SW 1271 (cell line): ENCODE measurements around the gene ITLN1.
"Not testable (repeated sequence)": the region's sequence is repeated elsewhere in the genome, so short reads cannot be mapped to it uniquely, and the experiment has no call there.

ENCODE experiments used
- DNase-seq, 2 experiments: peaks; one replicate each; lab custom pipeline; 2025; lab: John Stamatoyannopoulos, UW

Gene ITLN1

DNA sequence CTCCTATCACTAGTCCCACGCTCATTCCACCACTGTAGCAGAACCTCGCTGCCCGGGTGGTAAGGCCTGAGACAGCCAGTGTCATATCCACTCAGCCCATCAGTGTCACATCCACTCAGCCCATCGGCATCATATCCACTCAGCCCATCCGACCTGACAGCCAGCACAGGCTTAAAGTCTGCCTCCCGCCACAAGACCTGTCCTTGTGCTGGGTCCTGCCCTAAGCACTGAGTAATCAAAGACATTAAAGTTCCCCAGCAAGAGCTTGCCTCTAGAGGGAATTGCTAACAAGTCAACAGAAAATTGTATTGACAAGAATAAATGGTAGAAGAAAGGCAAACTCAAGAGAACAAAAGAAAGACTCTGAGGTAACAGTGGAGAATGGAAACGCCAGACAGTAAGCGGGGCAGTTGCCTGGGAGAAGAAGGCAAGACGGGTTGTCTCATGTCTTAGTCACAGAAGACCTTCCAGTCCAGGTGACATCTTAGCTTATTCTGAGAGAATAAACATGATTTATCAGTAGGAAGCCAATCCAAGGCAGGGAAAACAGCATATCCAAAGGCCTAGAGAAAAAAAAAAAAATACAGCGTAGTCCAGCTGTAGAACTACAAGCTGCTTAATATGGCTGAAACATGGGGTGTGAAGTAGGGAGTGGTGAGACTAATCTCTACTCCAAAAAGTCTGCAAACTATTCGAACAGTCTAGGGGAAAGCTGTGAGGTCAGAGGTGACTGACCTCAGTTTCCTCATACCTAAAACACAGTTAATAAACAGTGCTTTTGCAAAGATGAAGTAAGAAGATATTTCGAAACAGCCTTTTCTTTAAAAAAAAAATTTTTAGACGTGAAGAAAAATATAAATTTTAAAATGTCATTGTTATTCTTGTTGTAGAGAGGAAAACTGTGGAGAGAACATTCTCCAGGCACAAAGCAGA, 1.1 kb downstream of the ITLN1 start:
- no peak for DNase-seq

DNA sequence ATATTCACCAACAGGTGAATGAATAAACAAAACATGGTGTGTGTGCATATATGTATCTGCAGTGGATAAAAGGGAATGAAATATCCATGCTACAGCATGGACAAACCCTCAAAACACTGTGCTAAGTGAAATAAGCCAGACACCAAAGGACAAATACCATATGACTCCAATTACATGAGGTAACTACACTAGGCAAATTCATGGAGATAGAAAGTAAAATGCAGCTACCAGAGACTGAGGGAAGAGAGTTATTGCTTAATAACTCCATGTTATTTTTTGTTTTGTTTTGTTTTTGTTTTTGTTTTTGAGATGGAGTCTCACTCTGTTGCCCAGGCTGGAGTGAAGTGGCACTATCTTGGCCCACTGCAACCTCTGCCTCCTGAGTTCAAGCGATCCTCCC, 2.4 kb downstream of the ITLN1 start:
- DNase-seq: no peak

DNA sequence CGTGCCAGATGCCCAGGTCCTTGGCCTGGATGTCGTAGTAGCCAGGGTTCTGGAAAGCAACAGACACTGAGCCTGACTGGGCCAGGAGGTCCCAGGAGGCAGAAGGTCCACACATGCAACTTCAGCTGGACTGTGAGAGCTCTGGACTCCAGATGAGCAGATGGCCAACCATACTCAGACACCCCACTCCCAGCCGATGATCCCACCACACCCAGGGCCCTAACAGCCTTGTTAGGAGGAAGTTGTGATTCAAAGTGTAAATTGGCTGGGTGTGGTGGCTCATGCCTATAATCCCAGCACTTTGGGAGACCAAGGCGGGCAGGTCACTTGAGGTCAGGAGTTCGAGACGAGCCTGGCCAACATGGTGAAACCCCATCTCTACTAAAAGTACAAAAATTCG, 3.7 kb downstream of the ITLN1 start:
- DNase-seq: not testable (repeated sequence)

DNA sequence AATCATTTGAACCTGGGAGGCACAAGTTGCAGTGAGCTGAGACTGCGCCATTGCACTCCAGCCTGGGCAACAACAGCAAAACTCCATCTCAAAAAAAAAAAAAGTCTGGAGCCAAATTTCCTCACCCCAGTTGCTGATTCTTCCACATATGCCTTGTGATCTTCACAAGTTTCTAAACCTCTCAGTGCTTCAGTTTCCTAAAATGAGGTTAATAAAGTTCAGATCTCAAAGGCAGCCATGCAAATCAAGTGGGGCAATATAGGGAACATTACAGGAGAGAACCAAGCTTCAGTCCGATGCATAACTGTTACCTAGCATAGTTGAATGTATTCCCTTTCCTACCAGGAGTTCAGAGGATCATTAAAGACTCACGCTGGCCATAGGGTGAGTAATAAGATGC, 4.8 kb downstream of the ITLN1 start:
- no peak for DNase-seq

DNA sequence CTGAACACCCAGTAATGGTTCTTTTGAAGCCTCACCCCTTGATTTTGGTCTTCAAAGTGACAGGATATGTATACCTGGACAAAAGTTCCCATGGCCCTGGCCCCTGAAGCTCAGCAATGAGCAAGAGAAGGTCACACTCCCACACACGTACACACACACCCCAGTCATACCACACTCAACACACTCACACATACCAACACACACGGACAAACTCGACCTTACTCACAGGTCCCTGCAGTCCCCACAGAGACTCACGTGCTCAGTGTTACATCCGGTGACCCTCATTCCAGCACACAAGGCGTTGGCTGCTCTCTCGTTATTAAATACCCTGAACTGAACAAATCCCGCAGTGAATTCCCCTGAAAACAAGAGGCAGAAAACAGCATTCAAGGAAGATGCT, 5.9 kb downstream of the ITLN1 start:
- DNase-seq: no peak

DNA sequence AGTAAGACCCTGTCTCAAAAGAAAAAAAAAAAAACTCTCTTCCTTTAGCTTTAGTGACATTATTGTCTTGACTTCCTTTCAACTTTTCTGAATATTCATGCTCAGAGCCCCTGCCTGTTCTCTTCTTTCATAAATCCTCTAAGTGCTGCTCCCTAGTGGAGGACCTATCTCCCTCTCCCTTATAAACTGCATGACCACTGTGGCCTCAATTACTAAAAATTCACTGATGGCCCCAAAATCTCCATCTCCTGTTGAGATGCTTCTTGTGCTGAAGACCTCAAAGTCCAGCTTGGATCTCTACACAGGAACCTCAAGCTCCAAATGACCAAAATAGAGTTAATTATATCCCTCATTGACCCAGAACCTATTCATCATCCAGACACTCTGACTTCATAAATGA, 7.8 kb downstream of the ITLN1 start:
- no peak for DNase-seq

DNA sequence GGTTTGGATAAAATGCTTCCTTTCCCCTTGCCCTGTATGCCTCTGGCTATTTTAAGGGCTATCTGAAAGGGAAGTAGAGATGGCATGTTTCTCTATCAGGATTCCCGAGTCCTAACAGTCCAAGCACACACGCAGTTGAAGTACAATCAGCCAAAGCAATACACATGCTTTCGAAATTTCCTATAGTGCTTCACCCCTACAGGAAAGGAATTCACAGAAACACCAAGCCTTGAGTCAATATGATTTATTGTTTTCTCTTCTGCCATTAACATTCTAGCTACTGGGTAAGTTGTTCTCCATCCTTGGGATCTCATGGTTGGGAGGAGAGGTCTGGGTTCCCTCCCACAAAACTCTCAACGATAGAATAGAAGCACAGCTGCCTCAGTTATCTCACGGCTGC, 8.7 kb downstream of the ITLN1 start:
- no peak for DNase-seq

DNA sequence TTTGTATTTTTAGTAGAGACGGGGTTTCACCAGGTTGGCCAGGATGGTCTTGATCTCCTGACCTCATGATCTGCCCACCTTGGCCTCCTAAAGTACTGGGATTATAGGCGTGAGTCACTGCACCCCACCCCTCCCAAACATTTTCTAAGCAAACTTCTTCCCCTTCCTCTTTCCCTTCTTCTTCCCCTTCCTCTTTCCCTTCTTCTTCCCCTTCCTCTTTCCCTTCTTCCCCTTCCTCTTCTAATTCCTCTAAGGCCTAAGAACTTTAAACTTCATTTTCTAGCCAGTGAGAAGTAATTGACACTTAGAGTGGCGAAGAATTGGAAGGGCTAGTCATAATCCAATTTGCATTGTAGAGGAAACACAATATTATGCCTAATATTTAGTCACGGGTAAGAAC, 9.4 kb downstream of the ITLN1 start:
- not testable (repeated sequence) for DNase-seq

DNA sequence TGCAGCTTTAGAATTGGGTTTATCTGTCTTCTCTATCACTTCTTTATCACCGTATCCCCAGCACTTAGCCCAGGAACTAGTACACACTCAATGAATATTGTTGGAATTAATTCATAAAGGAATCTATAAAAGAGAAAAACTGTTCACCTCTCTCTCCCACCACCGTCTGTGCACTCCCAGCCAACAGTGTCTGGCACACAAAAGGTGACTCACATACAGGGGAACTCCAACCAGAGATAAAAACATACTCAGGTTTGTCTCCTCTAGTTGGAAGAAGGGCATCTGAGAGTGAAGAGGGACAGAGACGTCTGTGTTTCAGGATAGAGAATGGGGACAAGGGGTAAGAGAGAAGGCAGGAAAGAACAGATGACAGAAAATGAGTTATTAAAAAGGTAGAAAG, 10.0 kb downstream of the ITLN1 start:
- no peak for DNase-seq

DNA sequence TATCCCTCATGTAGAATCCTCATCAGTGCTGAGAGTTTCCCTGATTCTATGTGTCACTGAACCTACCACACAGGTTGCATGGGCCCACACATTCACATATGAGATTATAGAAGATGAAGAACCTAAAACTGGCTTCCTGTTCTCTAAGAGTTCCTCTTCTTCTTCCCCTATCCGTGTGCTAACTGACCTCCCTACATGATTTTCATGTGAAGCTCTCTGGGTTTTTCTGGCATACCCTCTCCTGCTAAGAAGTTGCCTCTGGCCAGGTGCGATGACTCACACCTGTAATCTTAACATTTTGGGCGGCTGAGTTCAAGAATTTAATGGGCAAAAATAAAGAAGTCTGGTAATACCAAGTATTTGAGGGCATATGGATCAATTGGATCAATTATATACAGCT, 16.8 kb downstream of the ITLN1 start:
- no peak for DNase-seq

DNA sequence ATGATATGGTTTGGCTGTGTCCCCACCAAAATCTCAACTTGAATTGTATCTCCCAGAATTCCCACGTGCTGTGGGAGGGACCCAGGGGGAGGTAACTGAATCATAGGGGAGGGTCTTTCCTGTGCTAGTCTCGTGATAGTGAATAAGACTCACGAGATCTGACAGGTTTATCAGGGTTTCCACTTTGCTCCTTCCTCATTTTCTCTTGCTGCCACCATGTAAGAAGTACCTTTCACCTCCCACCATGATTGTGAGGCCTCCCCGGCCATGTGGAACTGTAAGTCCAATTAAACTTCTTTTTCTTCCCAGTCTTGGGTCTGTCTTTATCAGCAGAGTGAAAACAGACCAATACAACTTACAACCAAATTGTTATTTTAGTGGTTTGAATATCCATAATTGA, 17.3 kb downstream of the ITLN1 start:
- DNase-seq: not testable (repeated sequence)

DNA sequence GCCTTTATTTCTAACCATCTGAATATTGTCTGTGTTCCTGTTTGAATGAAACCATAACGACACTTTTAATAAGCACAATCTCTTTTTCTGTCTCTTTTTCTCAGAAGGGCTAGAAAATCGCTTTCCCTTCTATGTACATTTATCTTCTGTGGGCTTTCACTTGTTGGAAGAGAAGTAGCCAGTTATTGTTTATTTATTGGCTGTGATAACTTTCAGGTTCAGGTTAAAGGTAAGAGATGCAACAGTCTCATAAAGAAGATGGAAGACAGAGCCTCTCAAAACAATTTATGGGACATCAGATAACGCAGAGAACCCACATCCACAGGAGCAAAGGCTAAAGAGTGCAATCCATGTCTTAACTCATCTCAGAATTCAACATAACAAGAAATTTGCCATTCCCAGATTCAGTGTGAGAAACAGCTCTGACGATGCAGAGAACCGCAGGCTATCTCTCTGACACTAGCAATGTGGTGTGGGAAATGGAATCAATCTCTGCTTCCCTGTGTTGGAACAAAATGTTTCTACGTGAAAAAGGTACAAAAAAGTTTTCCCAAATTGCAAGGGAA, 18.2 kb downstream of the ITLN1 start:
- DNase-seq: no peak

DNA sequence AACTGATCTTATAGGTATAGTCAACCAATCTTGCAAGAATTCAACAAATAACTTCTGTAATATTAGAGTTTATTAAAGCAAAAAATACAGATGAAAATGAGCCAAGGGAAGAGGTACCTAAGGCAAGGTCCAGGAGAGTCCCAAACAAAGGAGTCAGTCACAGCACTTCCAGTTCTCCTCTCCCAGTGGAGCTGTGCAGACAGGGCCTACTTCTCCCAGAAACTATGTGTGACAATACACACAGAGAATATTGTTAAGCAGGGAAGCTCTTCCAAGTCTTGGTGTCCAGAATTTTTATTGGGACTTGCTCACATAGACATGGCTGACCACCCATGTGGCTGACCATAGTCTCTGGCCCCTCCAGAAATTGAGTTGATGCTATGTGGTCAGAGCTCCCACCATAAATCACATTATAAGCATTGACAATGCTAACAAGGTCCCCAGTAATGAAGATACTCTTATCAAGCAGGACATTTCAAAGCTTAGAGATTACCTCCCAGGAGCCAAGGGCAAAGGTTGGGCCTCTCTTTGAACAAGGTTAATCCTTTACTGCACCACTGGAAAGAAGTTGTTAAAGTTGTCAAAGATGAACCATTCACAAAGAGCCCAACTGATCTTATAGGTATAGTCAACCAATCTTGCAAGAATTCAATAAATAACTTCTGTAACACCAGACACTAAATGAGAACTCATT, 18.8 kb downstream of the ITLN1 start:
- no peak for DNase-seq

DNA sequence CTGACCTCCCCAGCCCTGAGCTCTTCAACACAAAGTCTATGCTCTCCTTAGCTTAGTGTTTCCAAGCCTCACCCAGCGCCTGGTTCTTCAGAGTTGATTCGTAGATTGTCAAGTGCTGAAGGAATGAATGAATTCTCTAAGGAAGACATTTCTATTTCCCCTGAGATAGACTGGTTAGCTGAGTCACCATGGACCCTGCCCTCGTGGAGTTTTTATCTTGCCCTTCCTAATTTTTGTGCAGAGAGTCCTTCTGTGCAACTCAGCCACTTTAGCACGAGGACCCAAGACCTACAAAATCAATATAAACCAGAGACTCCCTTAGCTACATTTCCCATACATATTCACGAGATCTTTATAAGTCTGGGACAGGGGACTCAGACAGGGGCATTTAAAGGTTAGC, 19.6 kb downstream of the ITLN1 start:
- DNase-seq: no peak

DNA sequence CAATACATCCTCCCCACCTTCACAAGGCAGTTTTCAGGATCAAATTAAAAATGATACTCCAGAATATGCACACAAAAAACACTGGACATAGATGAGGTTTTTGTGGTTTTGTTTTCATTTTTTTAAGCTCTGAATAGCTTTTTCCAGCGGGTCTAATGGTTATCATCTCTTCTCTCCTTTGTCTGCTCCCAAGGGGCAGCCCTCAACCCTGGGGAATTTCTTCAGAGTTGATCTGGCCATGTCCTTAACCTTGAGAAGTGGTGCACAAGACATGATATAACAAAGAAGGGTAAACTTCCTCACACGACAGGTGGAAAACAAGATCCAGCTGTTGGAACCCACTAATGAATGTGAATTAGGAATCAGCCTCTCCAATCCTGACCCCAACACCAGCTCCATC, 20.8 kb downstream of the ITLN1 start:
- DNase-seq: no peak

DNA sequence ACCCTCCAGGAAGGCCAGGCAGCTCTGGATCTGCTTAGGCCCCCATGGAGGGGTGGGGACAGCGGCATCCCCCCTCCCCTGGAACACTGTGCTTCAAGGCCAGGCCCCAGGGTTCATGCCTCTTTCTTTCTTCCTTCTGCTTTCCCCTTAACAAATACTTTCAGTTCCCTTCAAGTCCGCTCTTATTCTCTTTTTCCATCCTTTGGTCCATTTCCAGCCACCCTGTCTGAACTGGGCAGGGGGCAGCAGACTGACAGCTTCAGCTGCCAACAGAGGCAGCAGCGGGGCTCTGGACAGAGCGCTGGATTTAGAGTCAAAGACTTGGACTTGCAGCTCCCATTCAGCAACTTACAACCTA, 21.2 kb downstream of the ITLN1 start:
- DNase-seq: no peak

DNA sequence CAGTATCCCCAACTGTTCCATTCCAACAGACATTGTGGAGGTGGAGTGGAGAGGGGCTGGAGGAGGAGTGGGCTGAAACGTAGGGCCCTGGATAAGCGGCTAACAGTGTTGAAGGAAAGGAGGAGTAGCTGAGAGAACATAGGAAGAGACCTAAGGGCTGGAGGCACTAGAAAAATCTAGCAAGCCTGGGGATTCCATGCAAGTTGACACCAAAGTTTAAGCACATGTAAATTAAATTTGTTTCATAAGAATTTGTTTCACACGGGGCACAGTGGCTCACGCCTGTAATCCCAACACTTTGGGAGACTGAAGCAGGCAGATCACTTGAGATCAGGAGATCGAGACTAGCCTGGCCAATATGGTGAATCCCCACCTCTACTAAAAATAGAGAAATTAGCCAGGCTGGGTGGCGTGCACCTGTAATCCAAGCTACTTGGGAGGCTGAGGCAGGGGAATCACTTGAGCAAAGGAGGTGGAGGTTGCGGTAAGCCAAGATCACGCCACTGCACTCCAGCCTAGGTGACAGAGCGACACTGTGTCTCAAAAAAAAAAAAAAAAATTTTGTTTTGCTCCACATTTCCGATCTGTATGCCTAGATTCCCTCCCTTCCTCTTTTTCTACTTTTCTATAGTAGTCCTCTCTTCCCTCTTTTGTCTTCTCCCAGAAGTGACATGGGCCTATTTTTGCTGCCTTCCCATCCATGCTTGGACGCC, 21.8 kb downstream of the ITLN1 start:
- no peak for DNase-seq

DNA sequence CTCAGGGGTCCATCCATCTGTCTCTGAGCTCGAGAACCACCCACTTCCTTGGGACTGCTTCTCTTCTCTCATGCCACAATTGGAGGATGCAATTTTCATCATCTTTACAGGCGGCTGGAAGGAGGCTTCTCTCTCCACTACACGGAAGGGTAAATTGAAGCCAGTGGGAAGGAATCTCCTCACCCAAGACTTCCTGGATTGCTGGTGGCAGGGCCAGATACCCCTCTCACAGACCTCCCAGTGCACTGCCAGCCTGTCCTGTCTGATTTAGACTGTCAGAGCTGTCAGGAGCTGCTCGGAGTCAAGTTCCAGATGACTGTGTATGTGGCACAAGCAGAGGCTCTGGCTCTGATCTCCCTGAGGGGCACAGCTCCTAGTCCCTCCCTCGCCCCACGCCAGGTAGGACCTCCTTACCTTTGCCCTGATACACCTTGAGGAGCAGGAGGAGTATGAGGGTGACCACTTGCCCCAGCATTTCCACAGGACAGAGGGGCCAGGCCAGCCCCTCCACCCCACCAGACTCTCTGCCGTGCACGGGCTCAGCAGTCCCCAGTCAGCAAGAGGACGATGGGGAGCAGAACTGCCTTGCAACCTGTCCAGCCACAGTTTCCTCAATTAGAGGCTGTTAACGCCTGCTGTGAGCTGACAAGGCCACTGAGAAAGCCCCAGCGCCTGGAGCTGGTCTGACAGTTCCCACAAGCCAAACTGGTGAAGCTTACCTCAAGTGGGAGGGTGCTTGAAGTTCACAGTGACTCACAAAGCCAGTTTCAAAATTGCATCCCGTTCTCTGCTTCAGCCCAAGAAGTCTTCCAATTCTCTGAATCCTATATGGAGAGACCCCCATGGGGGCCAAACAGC, 22.5 kb downstream of the ITLN1 start, which contains the start of gene CD244:
Gene CD244, minus strand, starts transcription at position 685 of the 858 bp plus-strand sequence. Its CDS starts 210 bp downstream, at position 475.
- no peak for DNase-seq

DNA sequence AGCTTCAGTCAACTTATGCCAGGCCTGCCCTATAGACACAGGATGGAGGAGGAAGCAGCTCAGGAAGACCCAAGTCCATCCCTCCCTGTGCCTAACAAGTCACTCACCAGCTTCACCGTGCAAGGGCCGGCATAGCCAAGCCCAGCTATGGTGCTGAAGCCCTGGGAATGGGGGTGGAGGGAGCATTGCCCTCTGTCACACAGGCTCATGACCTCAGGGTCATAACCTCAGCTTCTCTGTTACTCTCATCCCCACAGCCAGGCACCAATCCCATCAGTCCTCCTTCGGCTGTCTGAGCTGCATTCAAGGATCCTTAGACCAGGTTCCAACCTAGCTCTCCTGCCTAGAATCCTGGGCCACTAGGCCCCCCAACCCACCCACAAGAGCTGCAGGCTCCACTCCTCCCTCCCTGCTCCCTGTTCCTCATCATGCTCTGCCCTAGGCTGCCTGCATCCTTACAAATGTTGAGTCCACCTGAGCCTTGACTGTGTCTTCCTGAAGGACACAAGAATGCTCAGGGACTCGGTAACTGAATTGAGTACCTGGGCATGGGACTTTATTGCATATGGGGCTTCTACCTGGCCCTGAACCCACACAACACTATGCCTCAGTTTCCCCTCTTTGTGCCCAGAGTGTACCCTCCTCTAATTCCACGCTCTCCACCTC, 24.0 kb downstream of the ITLN1 start:
- no peak for DNase-seq

DNA sequence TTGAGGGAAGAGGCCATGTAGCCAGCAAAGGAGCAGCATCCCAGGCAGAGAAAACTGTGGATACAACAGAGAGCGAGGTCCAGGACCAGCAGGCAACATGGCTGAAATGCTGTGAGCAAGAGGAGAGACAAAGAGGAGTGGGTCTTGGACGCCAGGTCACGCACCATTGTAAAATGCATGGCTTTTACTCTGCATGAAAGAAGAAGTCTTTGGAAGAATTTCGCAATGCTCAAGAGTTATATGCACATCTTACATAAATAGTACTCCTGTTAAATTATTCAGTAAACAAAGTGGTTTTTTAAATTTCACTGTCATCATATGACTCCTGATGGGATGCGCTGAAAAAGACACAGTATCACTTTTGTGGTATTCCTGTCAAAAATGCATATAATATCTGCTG, 25.8 kb downstream of the ITLN1 start:
- no peak for DNase-seq

DNA sequence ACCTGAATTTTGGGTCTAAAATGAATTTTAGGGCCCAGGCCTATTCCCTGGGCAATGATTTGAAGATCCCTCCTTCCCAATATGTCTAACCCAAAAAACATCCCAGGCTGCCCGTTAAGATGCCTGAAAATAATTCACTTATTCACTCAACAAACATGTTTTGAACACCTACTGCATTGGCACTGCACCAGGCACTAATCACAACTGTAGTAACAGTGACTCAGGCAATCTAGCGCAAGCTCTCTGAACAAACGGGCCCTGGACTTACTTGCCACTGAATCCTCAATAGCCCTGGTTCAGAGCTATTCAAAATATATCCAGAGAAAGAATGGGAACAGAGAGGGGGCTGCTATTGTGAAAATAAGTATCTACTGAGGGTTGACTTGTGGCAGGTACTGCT, 26.5 kb downstream of the ITLN1 start:
- DNase-seq: no peak
